Lower lobe of right lung (tissue), 2 donors: Measurements from ENCODE around the gene GGA2. TPM values are rescaled to one million over a fixed set of nuclear protein-coding genes. Genes with fewer than 3 reads are reported as not detected.
A peak's percentile ranks its signal among the peaks of the same experiment; 100 is the strongest.
"Not testable (repeated sequence)": the region's sequence is repeated elsewhere in the genome, so short reads cannot be mapped to it uniquely, and the experiment has no call there.

Experiments used
- ATAC-seq, 2 donors: fragments of 200-7000 bp; cut with Tn5 transposase; one replicate each; pipeline ENCODE4 v1.9.1; 2020 to 2022; ENCODE audit warnings: mild to moderate bottlenecking in 2 of 2, moderate library complexity in 2 of 2
- DNase-seq: peaks from one replicate; pipeline ENCODE4 v3.0.0-alpha.2; 2020
- H3K27ac ChIP-seq: fragments of 200-600 bp; one replicate; pipeline ENCODE4 v1.8.0; 2022
- H3K27me3 ChIP-seq: fragments of 200-600 bp; one replicate; pipeline ENCODE4 v1.8.0; 2022; ENCODE audit warnings: low read depth
- H3K36me3 ChIP-seq: fragments of 200-600 bp; one replicate; pipeline ENCODE4 v1.8.0; 2022; ENCODE audit warnings: mild to moderate bottlenecking
- H3K4me1 ChIP-seq: fragments of 200-600 bp; one replicate; pipeline ENCODE4 v1.8.0; 2022
- H3K4me3 ChIP-seq: fragments of 200-600 bp; one replicate; pipeline ENCODE4 v1.8.0; 2022; ENCODE audit warnings: mild to moderate bottlenecking
- H3K9me3 ChIP-seq: fragments of 200-600 bp; one replicate; pipeline ENCODE4 v1.8.0; 2022
- CTCF ChIP-seq: fragments of 200-600 bp; IDR thresholded peaks from one replicate; pipeline ENCODE4 v1.8.0; 2022; ENCODE audit warnings: antibody characterized with exemption, mild to moderate bottlenecking
- intact Hi-C: fragments of 100-400 bp; cut with DNase I; formaldehyde crosslinking; loops from one replicate; pipeline ENCODE4 v1.11.0; 2022
- total RNA-seq: library from RNA; stranded (reverse); fragmentation: NEBNext Ultra II Directional; extraction: Animal tissue kit (Norgen Biotek cat#: 25700); gene quantifications from one replicate; pipeline ENCODE4 v1.2.1, GENCODE V29; 2021
- donor health status: DM: no; HTN: yes; CAD: no; lungs with severe emphysema.

The GGA2 gene
- total RNA-seq, 1 donor from 2014 or later: 204 TPM

- Histone ChIP-seq H3K9me3 (no peaks in the 10 kb centered on the region), H3K36me3 (peaks cover 60% of the 10 kb centered on the region), H3K27ac (no peak overlapping the region), H3K27me3 (no peaks in the 10 kb centered on the region), H3K4me3 (no peak overlapping the region), H3K4me1 (peaks cover 8% of the 10 kb centered on the region)
- no peak for DNase-seq
- no peak for TF ChIP-seq CTCF
- intact Hi-C loops: no loop called here
- ATAC-seq: no peak
Measured at GRCh38 chr16:23465179-23465578, 45.1 kb downstream of the GGA2 start.

- intact Hi-C loops: no loop called here
- H3K9me3 ChIP-seq: no peaks in the 10 kb centered on the region
- DNase-seq (no peak), ATAC-seq (no peak)
- H3K36me3 ChIP-seq: peaks cover 50% of the 10 kb centered on the region
- H3K27me3 ChIP-seq: no peaks in the 10 kb centered on the region
- H3K27ac ChIP-seq: no peak overlapping the region
- no peak for TF ChIP-seq CTCF
- H3K4me3 ChIP-seq: no peak overlapping the region
- peaks cover 8% of the 10 kb centered on the region for H3K4me1 ChIP-seq
Measured at GRCh38 chr16:23464196-23464595, 46.1 kb downstream of the GGA2 start.

- ATAC-seq (peak; percentile 66 to 80), DNase-seq (peak; percentile 83)
- H3K27me3 ChIP-seq, H3K4me3 ChIP-seq, H3K4me1 ChIP-seq, H3K9me3 ChIP-seq, intact Hi-C loops, H3K27ac ChIP-seq: not testable (repeated sequence)
- H3K36me3 ChIP-seq: peaks cover 38% of the 10 kb centered on the region
Measured at GRCh38 chr16:23462994-23463393, 47.3 kb downstream of the GGA2 start.

- no peak for DNase-seq
- Histone ChIP-seq H3K4me1 (peaks cover 39% of the 10 kb centered on the region), H3K27me3 (no peaks in the 10 kb centered on the region), H3K36me3 (no peaks in the 10 kb centered on the region), H3K9me3 (no peaks in the 10 kb centered on the region), H3K4me3 (peak overlapping the region; percentile 88), H3K27ac (peak overlapping the region; percentile 85)
- intact Hi-C loops: no loop called here
- no peak for TF ChIP-seq CTCF
- peak in 1 of 2 donors; percentile 23 for ATAC-seq
Measured at GRCh38 chr16:23453338-23454052, 56.8 kb downstream of the GGA2 start.

GRCh38 chr16:23452572-23453337 lies 57.5 kb downstream of the GGA2 start, which contains the start of gene COG7:
COG7 (minus strand) TSS chr16:23453189; CDS start chr16:23452994, 195 bp downstream.
- Histone ChIP-seq H3K4me3 (peak within 1 kb of the TSS; percentile 88), H3K27me3 (no peaks in the 10 kb centered on the region), H3K27ac (peak within 1 kb of the TSS; percentile 85), H3K36me3 (no peaks in the 10 kb centered on the region), H3K9me3 (no peaks in the 10 kb centered on the region), H3K4me1 (peaks cover 39% of the 10 kb centered on the region)
- intact Hi-C loops: no loop called here
- no peak for TF ChIP-seq CTCF
- DNase-seq (peak; percentile 91), ATAC-seq (peak; percentile 96 to 98)

- Histone ChIP-seq H3K27me3 (no peaks in the 10 kb centered on the region), H3K4me3 (peak overlapping the region; percentile 88), H3K4me1 (peaks cover 39% of the 10 kb centered on the region), H3K36me3 (no peaks in the 10 kb centered on the region), H3K9me3 (no peaks in the 10 kb centered on the region), H3K27ac (peak overlapping the region; percentile 85)
- no peak for TF ChIP-seq CTCF
- ATAC-seq: peak in 1 of 2 donors; percentile 11
- intact Hi-C loops: no loop called here
- no peak for DNase-seq
Measured at GRCh38 chr16:23452221-23452571, 58.1 kb downstream of the GGA2 start.
